HG02973 (cell line): Measurements from ENCODE around the gene CROCC2.

ENCODE experiments used
- ATAC-seq: cut with Tn5 transposase; IDR thresholded peaks from one replicate; pipeline ENCODE4 v1.9.1; 2021; ENCODE audit warnings: moderate library complexity; ENCODE audit not compliant: unreplicated experiment

Gene CROCC2

DNA sequence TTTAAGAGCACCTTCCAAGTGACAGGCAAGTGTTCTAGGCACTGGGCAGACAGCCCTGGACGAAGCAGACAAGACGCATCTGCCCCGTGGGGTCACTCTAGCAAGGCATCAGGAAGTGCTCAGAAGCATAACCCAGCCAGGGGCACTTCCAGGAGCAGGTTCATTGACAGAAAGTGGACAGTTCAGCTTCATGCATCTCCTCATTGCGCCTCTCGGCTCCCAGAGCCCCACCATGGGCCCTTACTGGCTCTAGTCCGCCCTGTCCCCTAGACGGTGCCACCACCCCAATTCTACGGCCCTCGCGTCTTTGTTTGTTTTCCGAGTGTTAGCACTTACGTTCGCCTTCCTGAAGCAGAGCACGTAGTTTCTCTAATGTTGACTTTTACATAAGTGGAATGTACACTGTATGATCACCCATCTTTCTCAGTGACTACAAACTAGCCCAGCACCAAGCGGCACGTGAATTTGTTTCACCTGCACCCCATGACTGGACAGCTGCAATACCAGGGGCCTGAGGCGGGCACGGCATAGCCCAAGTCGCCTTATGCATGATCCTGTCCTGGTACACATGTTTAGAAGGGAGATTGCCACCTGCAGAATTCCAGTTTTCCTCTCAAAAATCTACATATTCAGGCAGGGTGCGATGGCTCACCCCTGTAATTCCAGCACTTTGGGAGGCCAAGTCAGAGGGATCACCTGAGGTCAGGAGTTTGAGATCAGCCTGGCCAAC is 125.5 kb downstream of the CROCC2 start:
- ATAC-seq, result no peak

- ATAC-seq, result no peak
Observed at GRCh38 chr2:241033336-241033987, 127.3 kb downstream of the CROCC2 start.

DNA sequence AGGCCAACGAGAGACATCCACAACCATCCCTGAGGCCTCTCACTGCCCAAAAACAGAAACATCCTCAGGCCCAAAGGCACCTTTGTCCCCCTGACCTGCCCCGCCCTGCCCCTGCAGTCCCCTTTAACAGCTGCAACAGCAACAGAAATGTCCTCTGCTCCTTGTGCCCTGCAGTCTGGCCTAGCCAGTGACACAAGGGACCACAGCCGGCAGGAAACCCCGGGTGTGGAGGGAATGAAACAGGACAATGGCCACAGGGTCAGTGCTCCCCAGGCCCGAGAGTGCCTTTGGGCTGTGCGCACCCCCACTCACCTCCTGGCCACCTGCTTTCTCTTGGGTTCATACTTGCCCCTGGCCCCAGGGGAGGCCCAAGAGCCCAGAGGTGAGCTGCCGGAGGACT is 127.9 kb downstream of the CROCC2 start:
- no peak for ATAC-seq

DNA sequence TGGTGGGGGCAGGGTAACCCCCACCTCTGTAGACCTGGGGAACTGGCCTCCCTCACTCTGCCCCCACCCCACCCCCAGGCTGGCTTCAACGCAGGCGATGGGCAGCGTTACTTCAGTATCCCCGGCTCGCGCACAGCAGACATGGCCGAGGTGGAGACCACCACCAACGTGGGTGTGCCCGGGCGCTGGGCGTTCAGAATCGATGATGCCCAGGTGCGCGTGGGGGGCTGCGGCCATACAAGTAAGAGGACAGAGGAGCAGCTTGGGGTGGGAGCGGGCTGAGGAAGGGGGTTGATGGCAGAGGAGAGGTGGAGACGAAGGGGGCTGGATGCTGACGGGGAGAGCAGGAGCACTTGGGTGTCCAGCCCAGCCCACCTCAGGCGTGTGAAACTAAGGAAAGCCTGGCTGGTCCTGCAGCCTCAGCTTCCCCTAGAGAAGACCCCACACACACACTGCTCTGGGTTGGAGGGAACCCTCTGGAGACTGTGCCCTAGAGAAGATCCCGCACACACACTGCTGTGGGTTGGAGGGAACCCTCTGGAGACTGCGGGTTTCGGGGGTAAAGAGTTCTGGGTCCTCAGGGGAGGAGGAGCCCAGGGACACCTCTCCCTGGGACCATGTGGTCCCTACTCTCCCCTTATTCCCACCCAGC is 128.5 kb downstream of the CROCC2 start:
- no peak for ATAC-seq

GRCh38 chr2:241035142-241035817 is 129.1 kb downstream of the CROCC2 start:
- ATAC-seq, result no peak

- ATAC-seq, result no peak
Observed at GRCh38 chr2:241035818-241036396, 129.8 kb downstream of the CROCC2 start.

DNA sequence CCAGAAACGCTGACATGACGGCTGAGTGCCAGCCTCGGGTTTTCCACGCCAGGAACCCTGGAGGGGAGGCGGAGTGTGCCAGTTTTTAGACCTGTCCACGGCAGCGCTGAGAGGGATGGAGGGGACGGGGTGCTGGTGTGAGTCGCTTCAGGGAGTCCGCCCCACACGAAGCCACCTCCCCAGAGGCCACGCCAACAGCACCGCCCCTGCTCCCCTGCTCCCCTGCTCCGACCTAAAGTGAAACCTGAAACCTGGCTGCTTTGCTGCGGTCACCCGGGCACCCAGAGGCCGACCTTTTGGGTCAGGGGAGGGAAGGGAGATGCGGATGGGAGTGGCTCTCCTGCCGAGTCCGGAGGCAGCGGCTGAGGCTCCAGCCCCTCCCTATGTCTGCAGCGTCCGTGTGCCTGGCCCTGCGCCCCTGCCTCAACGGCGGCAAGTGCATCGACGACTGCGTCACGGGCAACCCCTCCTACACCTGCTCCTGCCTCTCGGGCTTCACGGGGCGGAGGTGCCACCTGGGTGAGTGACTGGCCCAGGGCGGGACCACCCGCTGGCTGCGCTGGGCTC is 130.3 kb downstream of the CROCC2 start:
- ATAC-seq, result peak; percentile 66

- ATAC-seq, result no peak
Observed at GRCh38 chr2:241036964-241037421, 130.9 kb downstream of the CROCC2 start.

DNA sequence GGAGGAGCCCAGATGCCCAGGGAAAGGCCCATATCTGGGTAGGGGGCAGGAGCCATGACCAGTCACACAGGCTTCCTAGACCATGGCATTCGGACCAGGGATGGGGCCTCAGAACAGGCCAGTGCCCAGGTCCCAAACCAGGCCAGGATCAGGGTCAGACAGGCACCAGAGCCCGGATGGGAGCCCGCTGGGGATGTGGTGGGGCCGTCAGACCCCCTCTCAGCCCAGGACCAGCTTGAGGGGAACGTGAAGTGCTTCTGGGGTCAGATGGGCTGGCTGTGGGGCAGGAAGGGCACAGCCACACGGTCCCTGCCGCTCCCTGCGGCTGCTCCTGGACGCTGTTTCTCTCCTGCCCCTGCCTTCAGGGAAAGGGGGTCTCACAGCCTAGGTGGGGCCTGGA is 131.4 kb downstream of the CROCC2 start:
- no peak for ATAC-seq

DNA sequence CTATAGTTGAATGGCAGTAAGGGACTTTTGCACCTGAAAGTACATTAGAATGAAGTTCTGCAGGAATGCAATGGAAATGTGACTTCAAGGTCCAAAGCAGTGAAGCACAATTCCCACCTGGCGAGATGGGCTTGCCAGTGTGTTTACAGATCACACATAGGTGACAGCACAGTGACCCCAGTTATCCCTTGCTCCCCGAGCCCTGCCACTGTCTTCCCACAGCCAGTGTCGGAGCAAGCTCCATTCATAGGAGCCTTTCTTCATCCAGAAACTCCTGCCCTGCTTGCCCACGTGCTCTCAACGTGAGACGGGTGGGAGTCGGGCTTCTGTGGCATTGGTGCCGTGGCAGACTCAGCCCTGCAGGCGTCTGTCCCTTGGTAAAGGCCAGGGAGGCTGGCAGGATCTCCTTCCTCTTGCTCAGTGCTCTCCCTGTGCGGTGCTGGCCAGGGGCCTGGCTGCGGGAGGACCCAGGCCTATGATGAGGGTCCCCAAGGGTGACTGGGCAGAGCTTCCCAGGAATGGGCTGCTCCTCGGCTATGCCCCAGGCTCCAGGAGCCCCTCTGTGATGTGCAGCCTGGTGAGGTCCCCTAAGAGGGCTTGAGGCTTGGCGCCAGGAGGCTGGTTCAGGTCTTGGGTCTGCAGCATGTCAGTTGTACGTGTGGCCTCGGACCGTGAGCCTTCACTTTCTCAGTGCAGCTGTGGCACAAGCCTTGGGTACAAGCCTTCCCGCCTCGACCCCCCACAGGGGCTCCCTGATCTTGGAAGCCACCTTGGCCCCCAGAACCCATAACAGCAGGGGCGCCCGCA is 132.4 kb downstream of the CROCC2 start:
- ATAC-seq, result no peak

DNA sequence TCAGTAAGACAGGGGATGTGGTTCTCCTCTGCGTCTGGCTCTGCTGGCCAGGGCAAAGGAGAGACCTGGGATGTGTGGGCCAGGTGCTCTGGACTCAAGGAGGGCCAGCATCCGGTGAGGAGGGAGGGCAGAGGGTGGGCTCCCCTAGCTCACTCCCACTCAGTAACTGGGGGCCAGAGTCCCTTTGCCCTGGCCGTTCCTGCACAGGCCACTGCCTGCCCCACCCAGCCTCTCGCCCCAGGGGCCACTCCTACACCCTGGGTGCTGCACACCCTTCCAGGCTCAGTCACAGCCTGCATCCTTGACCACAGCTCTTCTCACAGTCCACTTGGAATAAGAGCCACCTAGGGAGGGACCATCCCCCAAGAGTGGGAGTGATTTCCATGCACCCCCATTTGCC is 133.3 kb downstream of the CROCC2 start:
- ATAC-seq, result no peak

GRCh38 chr2:241040081-241040803 is 134.1 kb downstream of the CROCC2 start:
- no peak for ATAC-seq

GRCh38 chr2:241041589-241042158 is 135.5 kb downstream of the CROCC2 start:
- ATAC-seq, result peak; percentile 65
